Measurements from ENCODE around the gene SLC30A1. TPM values are rescaled to one million over a fixed set of nuclear protein-coding genes. Genes with fewer than 3 reads are reported as not detected.

SLC30A1 gene
- total and polyA plus RNA-seq, 2 of the 13 experiments (the other 11 are each of a cell fraction or from before 2014, with no cell fraction given), result 5.9 to 24.4 TPM

DNA sequence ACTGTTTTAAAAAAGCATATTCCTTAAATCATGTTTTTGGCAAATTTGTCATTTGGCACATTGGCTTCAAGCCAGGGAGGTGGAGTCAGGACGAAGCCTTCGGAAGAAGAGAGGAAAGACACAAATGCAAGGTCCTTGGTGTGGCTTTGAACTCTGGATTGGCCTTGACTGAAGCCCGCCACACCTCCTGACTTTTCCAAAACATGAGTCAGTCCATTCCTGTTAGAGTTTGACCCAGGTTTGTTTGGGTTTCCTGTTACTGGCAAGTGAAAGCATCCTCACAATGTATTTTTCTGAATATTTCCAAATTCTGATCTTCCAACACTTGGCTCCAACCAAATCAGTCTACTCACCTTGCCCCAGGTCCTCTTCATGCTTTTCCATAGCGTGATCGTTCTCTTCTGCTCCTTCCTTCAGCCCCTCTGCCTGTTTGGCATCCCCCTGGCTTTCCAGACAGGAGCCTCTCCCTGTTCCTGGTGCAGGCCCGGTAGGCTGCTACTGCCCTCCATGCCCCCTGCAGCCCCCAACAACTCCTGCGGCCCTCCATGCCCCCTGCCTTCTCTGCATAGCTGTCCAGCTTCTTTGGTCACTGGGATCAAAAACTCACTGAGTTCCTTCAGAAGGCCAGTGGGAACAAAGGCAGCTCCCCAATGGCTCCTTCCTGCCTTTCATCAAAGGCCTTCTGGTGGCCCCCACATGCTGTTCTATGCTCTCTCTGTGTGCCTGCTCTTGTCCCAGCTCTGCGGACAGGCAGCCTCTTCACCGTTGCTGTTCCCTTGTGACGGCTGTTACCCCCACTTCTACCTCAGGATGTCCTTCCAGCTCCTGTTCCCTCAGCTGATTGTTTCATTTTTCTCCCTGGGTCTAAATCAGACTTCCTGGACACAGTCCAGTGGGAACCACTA lies 30.4 kb upstream of the SLC30A1 start (continued):
- TF ChIP-seq, protein P1, sequence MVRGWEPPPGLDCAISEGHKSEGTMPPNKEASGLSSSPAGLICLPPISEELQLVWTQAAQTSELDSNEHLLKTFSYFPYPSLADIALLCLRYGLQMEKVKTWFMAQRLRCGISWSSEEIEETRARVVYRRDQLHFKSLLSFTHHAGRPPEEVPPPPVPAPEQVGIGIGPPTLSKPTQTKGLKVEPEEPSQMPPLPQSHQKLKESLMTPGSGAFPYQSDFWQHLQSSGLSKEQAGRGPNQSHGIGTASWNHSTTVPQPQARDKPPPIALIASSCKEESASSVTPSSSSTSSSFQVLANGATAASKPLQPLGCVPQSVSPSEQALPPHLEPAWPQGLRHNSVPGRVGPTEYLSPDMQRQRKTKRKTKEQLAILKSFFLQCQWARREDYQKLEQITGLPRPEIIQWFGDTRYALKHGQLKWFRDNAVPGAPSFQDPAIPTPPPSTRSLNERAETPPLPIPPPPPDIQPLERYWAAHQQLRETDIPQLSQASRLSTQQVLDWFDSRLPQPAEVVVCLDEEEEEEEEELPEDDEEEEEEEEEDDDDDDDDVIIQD (CRISPR knock-in tag; IDR thresholded peaks at IDR 0.05; ENCODE audit: low read depth), result peak; percentile 57
- TF ChIP-seq SOX13 (IDR thresholded peaks at IDR 0.05) (no peak), SOX13 (CRISPR knock-in tag; conservative IDR thresholded peaks at IDR 0.05 in 1 of 2, IDR thresholded peaks at IDR 0.05 in 1 of 2) (peak in 1 of 2 experiments; percentile 86; a peak in 2 of 4 replicates), SAFB2 (CRISPR knock-in tag; IDR thresholded peaks at IDR 0.05; ENCODE audit: borderline replicate concordance, low read depth) (no peak), NR2C2 (CRISPR knock-in tag; IDR thresholded peaks at IDR 0.05; ENCODE audit: borderline replicate concordance) (peak; percentile 33; the same call in 1 of the 2 replicates), MEF2D (CRISPR knock-in tag; IDR thresholded peaks at IDR 0.05) (0 out of 2 replicates have a peak, but pooled peaks have one; percentile 36), GLI4 (CRISPR knock-in tag; IDR thresholded peaks at IDR 0.05; ENCODE audit: borderline replicate concordance) (0 out of 2 replicates have a peak, but pooled peaks have one; percentile 38), KAT2B (IDR thresholded peaks at IDR 0.05; ENCODE audit: borderline replicate concordance, low read depth, low read length) (no peak), NAIF1 (CRISPR knock-in tag; IDR thresholded peaks at IDR 0.05; ENCODE audit: borderline replicate concordance) (no peak), SIN3A (IDR thresholded peaks at IDR 0.05; ENCODE audit: borderline replicate concordance, low read depth, low read length) (no peak), NFIC (IDR thresholded peaks at IDR 0.05; ENCODE audit: low read length) (peak; percentile 70), NR2F2 (IDR thresholded peaks at IDR 0.05; ENCODE audit: borderline replicate concordance, low read depth) (0 out of 2 replicates have a peak, but pooled peaks have one; percentile 42), DMAP1 (CRISPR knock-in tag; IDR thresholded peaks at IDR 0.05) (peak; percentile 51; the same call in 1 of the 2 replicates), ZBTB20 (CRISPR knock-in tag; IDR thresholded peaks at IDR 0.05; ENCODE audit: borderline replicate concordance, low read depth) (peak; percentile 39; the same call in 1 of the 2 replicates), SOX6 (IDR thresholded peaks at IDR 0.05) (no peak), SOX6 (CRISPR knock-in tag; IDR thresholded peaks at IDR 0.05) (peak; percentile 78), TFDP1 (CRISPR knock-in tag; IDR thresholded peaks at IDR 0.05; ENCODE audit: borderline replicate concordance) (peak; percentile 45; the same call in 1 of the 2 replicates), CHD2 (IDR thresholded peaks at IDR 0.05; ENCODE audit: low read depth, low read length) (no peak), NR2F6 (IDR thresholded peaks at IDR 0.05) (peak; percentile 61), NR2F6 (CRISPR knock-in tag; IDR thresholded peaks at IDR 0.05) (peak; percentile 87), RXRA (CRISPR knock-in tag; IDR thresholded peaks at IDR 0.05) (peak; percentile 93; the same call in 1 of the 2 replicates), SIX4 (CRISPR knock-in tag; IDR thresholded peaks at IDR 0.05) (peak; percentile 68; the same call in 1 of the 2 replicates), ZZZ3 (CRISPR knock-in tag; IDR thresholded peaks at IDR 0.05; ENCODE audit: borderline replicate concordance) (0 out of 2 replicates have a peak, but pooled peaks have one; percentile 23)
- TF ChIP-seq, protein P2, sequence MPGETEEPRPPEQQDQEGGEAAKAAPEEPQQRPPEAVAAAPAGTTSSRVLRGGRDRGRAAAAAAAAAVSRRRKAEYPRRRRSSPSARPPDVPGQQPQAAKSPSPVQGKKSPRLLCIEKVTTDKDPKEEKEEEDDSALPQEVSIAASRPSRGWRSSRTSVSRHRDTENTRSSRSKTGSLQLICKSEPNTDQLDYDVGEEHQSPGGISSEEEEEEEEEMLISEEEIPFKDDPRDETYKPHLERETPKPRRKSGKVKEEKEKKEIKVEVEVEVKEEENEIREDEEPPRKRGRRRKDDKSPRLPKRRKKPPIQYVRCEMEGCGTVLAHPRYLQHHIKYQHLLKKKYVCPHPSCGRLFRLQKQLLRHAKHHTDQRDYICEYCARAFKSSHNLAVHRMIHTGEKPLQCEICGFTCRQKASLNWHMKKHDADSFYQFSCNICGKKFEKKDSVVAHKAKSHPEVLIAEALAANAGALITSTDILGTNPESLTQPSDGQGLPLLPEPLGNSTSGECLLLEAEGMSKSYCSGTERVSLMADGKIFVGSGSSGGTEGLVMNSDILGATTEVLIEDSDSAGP (CRISPR knock-in tag; IDR thresholded peaks at IDR 0.05; ENCODE audit: borderline replicate concordance), result peak; percentile 9; the same call in 1 of the 2 replicates
- TF ChIP-seq, protein P3, sequence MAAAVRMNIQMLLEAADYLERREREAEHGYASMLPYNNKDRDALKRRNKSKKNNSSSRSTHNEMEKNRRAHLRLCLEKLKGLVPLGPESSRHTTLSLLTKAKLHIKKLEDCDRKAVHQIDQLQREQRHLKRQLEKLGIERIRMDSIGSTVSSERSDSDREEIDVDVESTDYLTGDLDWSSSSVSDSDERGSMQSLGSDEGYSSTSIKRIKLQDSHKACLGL (CRISPR knock-in tag; IDR thresholded peaks at IDR 0.05), result no peak

Measured in HepG2 (cell line).